ENCODE data around the gene RAB40B. TPM values are rescaled to one million over a fixed set of nuclear protein-coding genes. Genes with fewer than 3 reads are reported as not detected.
A peak's percentile ranks its signal among the peaks of the same experiment; 100 is the strongest.

RAB40B gene
- total RNA-seq, 1 donor from 2014 or later, result 21.3 TPM

- no peak for ATAC-seq
Measured at GRCh38 chr17:82696259-82696658, 2.2 kb downstream of the RAB40B start.

GRCh38 chr17:82694647-82695046 is 3.9 kb downstream of the RAB40B start:
- no peak for DNase-seq
- ATAC-seq, result no peak
- intact Hi-C loops (cut with micrococcal nuclease), result no loop called here

More at GRCh38 chr17:82696259-82696658, 2.2 kb downstream of the RAB40B start:
- intact Hi-C loops (cut with micrococcal nuclease), result no loop called here
- no peak for DNase-seq

- DNase-seq (no peak), ATAC-seq (no peak)
- intact Hi-C loops (cut with micrococcal nuclease), result no loop called here
Measured at GRCh38 chr17:82693168-82693867, 5.2 kb downstream of the RAB40B start.

GRCh38 chr17:82692268-82692667 is 6.2 kb downstream of the RAB40B start:
- DNase-seq, result no peak
- ATAC-seq, result no peak
- intact Hi-C loops (cut with micrococcal nuclease), result no loop called here

DNA sequence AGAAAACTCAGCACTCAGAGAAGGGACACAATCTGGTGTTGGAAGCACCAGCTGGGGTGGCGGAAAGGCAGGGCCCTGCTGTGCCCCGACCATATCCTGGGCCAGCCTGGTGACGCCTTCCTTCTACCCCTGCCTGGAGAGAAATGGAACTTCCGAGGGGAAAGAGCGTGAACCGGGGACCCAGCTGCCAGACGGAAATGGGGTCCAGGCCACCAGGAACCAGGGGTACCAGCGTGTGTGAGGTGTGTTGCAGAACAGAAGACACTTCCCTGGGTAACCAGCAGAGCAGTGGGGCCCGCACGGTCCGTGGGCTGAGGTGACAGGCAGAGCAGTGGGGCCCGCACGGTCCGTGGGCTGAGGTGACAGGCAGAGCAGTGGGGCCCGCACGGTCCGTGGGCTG is 6.8 kb downstream of the RAB40B start:
- DNase-seq (no peak), ATAC-seq (no peak)
- intact Hi-C loops (cut with micrococcal nuclease), result no loop called here

GRCh38 chr17:82690786-82691489 is 7.6 kb downstream of the RAB40B start:
- no peak for ATAC-seq
- intact Hi-C loops (cut with micrococcal nuclease), result no loop called here
- no peak for DNase-seq

DNA sequence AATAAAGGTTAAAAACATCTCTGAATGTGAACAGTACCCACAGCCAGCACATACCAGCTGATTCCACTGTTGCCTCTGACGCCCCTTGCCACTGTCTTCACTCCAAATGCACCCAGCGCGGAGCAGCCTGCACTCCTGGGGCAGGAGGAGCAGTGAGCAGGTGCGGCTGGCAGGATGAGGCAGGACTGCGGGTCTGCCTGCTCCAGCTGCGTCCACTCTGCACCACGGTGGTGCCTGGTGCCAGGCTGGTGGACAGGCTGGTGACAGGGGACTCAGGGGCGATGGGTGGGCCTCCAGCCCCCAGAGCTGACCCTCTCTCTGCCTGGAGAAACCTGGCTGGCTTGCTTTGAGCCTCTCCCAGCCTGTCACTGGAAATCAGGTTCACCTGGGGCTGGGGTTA is 9.4 kb downstream of the RAB40B start:
- intact Hi-C loops (cut with micrococcal nuclease), result no loop called here
- ATAC-seq (no peak), DNase-seq (no peak)

GRCh38 chr17:82687871-82688270 is 10.6 kb downstream of the RAB40B start:
- DNase-seq (no peak), ATAC-seq (peak; percentile 18)
- intact Hi-C loops (cut with micrococcal nuclease), result no loop called here

- DNase-seq (no peak), ATAC-seq (peak; percentile 59)
- intact Hi-C loops (cut with micrococcal nuclease), result no loop called here
Measured at GRCh38 chr17:82687375-82687861, 11.1 kb downstream of the RAB40B start.

DNA sequence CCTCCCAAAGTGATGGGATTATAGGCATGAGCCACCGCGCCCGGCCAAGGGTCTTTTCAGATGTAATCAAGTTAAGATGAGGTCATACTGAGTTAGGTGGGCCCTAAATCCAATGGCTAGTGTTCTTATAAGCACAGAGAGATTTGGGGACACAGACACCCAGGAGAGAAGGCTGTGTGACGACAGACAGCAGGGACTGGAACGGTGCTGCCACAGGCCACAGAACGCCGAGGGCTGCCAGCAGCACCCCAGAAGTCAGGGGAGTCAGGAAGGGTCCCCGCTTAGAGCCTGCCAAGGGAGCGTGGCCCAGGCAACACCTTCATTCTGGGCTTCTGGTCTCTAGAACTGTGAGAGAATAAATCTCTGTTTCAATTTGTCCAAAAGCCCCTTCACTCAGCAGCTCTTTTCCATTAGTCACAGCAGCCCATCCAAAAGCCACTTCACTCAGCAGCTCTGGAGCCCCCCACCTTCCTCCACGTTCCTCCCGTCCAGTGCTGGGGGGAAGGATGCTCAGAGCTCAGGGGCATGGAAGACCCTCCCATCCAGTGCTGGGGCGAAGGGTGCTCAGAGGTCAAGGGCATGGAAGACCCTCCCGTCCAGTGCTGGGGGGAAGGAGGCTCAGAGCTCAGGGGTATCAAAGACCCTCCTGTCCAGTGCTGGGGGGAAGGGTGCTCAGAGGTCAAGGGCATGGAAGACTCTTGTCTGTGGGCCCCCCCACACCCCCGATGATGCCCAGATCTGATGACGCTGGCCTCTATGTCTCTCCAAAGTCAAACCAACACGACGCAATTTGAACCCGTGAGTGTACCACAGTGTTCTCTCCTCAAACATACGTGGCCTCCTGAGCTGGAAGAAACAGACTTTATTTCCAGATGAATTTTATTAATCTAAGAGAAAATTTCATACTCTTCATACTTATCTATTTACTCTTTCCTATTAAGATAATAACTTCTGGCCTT is 11.9 kb downstream of the RAB40B start:
- intact Hi-C loops (cut with micrococcal nuclease), result no loop called here
- DNase-seq (no peak), ATAC-seq (no peak)

GRCh38 chr17:82685291-82685690 is 13.2 kb downstream of the RAB40B start:
- DNase-seq, result no peak
- intact Hi-C loops (cut with micrococcal nuclease), result no loop called here
- no peak for ATAC-seq

DNA sequence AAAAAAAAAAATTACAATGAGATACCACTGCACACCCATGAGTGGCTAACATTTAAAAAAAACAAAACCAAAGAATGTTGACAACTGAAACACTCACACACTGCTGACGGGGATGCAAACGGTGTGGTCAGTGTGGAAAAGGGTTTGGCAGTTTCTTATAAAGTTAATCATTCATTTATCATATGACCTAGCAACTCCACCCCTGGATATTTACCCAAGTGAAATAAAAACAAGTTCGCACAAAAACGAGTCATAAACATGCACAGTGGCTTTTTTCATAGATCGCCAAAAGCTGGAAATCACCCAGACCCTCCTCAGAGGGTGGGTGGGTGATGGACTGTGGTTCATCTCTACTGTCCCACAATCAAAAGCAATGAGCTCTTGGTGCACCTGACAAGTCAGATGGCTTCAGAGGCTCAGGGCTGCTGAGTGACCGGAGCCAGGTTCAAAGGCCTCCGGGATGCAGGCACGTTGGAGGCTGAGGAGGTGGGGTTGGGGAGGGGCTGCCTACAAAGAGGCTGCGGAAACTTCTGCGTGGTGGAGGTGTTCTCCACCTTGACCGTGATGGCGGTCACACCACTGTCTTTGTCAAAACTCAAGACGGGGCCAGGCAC is 14.2 kb downstream of the RAB40B start:
- intact Hi-C loops (cut with micrococcal nuclease), result no loop called here
- DNase-seq, result no peak
- no peak for ATAC-seq

- DNase-seq (no peak), ATAC-seq (no peak)
- intact Hi-C loops (cut with micrococcal nuclease), result no loop called here
Measured at GRCh38 chr17:82683534-82683933, 15.0 kb downstream of the RAB40B start.

GRCh38 chr17:82681547-82681946 is 17.0 kb downstream of the RAB40B start:
- intact Hi-C loops (cut with micrococcal nuclease), result no loop called here
- no peak for DNase-seq
- ATAC-seq, result no peak

DNA sequence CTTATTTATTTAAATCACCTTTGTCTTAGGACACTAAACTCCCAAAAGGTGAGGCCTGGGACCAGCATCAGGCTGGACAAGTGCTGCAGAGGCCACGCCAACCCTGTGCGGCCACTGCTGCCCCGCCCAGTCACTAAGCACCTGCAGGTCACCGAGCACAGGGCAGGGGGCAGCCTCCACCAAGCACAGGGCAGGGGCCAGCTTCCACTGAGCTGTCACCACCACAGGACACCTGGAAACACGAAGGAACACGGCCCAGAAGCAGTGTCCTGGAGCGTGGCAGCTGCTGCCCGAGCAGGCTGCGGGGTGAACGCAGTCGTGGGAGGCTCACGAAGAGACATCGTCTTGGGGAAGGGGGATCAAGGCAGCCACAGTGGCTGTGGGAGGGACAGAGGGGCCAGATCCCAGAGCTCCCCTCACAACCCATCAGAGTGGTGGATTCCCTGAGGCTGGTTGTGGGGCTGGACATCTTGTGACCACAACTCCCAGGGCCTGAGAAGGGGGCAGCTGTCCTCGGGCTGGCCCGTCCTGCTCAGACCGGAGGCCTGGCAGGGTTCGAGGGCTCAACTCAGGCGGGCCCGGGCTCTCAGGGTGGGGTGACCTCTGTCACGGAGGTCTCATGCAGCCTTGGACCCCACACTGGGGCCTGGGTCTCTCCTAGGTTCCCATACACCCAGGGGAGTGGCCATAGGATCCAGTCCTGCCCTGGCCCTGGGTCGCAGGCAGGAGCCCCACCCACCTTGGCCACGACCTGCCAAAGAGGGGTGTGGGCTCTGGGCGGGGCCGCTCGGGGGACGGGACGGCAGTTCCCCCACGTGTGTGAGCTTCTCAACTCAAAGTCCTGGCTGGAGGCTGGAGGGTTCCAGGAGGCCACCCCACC is 18.7 kb downstream of the RAB40B start:
- intact Hi-C loops (cut with micrococcal nuclease), result no loop called here
- DNase-seq (no peak), ATAC-seq (no peak)

DNA sequence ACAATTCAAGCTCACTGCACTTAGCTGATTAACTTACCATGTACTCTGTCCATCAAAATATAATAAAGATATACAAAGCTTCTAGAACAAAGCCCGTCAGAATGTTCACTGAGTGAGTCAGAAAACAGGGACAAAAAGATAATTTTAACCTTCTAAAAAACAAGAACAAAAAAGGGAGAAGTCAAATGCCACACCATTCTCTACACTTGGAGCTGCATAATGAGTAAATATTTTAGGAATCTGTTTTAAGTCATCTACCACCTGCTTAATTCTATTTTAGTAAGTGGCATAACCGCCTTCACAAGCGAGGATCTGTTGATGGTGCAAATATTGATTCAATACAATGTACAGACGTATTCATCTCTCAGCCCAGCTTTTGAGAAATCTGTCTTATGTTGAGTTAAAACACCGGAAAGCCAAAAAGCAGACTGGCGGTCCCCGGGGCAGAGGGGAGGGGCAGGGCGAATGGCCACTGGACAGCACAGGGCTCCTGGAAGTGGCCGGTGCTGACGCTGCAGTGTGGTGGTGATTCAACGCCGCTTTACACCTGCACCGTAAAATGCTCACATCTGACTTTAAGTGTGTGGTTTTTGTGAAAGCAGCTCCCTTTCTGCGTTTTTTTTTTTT is 20.1 kb downstream of the RAB40B start:
- intact Hi-C loops (cut with micrococcal nuclease), result no loop called here
- no peak for ATAC-seq
- no peak for DNase-seq

DNA sequence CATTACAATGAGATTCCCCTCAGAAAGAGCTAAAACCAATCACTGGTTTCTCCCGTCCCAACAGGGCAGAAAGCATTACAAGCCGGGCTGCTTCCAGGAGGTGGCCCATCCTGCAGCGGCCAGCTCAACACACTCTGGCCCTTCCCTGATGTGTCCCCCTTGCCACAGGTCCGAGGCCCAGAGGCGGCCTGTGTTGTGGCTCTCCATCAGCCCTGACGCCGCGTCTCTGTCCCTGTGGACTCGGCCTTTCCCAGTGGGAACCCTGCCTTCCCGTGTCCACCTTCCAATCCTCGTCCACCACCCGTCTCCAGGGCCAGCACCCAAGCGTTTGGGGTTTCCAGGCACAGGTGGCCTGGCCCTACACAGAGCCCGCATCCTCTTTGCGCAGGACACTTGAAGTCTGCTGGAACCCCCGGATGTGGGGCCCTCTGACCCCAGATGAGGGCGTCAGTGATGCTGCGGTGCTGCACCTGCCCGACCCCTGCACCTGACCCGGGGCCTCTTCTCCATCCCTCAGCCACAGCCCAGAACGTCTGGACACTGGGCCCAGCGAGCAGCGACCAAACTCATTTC is 21.1 kb downstream of the RAB40B start:
- DNase-seq (no peak), ATAC-seq (no peak)
- intact Hi-C loops (cut with micrococcal nuclease), result no loop called here
